NCI-H82 treated with DMSO at 0.1 percent for 48 hours (cell line): ENCODE data around the gene ZMIZ2.
"Not testable (repeated sequence)": the region's sequence is repeated elsewhere in the genome, so short reads cannot be mapped to it uniquely, and the experiment has no call there.

ENCODE experiments used
- DNase-seq: peaks from one replicate; lab custom pipeline; 2025; ENCODE audit not compliant: unreplicated experiment; lab: John Stamatoyannopoulos, UW

The ZMIZ2 gene

GRCh38 chr7:44799939-44800338 lies 51.3 kb downstream of the ZMIZ2 start:
- DNase-seq = no peak

DNA sequence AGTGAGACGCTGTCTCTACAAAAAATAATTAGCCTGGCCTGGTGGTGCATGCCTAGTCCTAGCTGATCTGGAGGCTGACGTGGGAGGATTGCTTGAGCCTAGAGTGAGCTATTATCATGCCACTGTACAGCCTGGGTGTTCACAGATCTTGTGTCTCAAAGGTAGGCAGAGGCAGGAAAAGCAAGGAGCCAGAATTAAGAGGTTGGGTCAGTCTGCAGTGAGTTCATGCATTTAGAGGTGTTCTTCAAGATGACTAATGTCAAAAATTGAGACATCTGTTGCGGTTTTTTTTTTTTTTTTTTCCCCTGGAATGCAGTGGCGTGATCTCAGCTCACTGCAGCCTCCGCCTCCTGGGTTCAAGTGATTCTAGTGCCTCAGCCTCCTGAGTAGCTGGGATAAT lies 53.2 kb downstream of the ZMIZ2 start:
- DNase-seq = no peak

GRCh38 chr7:44802418-44803025 lies 53.9 kb downstream of the ZMIZ2 start:
- no peak for DNase-seq

DNA sequence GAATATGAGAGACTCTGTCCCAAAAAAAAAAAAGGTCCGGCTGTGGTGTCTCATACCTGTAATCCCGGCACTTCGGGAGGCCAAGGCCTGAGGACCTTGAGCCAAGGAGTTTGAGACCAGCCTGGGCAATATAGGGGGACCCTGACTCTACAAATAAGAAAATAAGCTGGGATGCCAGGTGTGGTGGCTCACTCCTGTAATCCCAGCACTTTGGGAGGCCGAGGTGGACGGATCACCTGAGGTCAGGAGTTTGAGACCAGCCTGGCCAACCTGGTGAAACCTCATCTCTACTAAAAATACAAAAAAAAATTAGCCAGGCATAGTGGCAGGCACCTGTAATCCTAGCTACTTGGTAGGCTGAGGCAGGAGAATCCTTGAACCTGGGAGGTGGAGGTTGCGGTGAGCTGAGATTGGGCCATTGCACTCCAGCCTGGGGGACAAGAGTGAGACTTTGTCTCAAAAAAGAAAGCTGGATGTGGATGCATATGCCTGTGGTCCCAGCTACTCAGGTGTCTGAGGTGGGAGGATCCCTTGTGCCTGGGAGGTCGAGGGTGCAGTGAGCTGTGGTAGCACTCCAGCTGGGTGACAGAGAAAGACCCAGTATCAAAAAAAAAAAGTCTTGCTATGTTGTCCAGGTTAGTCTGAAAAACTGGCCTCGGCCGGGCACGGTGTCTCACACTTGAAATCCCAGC lies 55.3 kb downstream of the ZMIZ2 start:
- not testable (repeated sequence) for DNase-seq

GRCh38 chr7:44805950-44806349 lies 57.3 kb downstream of the ZMIZ2 start:
- no peak for DNase-seq

DNA sequence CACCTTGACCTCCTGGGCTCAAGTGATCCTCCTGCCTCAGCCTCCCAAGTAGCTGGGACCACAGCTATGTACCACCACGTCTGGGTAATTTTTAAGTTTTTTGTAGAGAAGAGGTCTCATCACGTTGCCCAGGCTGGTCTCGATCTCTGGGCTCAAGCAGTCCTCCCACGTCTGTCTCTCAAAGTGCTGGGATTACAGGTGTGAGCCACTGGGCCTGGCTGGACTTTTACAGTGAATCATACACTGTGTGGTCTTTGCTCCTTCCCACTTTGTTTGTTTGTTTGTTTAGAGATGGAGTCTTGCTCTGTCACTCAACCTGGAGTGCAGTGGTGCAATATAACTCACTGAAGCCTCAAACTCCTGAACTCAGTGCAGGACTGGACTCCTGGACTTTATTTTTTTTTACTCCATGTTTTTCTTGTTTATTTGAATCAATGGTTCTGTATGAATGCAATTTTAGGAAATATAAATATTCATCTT lies 60.3 kb downstream of the ZMIZ2 start:
- DNase-seq = no peak

GRCh38 chr7:44811093-44811492 lies 62.4 kb downstream of the ZMIZ2 start:
- DNase-seq = no peak

GRCh38 chr7:44811571-44811970 lies 62.9 kb downstream of the ZMIZ2 start:
- no peak for DNase-seq

- no peak for DNase-seq
These were observed 66.3 kb downstream of the ZMIZ2 start for GRCh38 chr7:44814919-44815318.

- no peak for DNase-seq
These were observed 70.6 kb downstream of the ZMIZ2 start for GRCh38 chr7:44819292-44819691.
